Bone marrow (tissue), 2 donors: ENCODE measurements around the gene APBA3.

Source experiments
- DNase-seq, 2 donors: peaks; one replicate each; lab custom pipeline; 2025; lab: John Stamatoyannopoulos, UW

APBA3 gene

GRCh38 chr19:3788996-3789778 lies 27.7 kb upstream of the APBA3 start:
- DNase-seq, result no peak

- no peak for DNase-seq
These were observed 24.7 kb upstream of the APBA3 start, which contains the start of gene MATK for GRCh38 chr19:3785938-3786824. MATK (minus strand) TSS chr19:3786381; CDS start chr19:3785135, 1,246 bp downstream.

- DNase-seq, result no peak
These were observed 24.0 kb upstream of the APBA3 start for GRCh38 chr19:3785451-3785937.

- DNase-seq, result no peak
These were observed 23.3 kb upstream of the APBA3 start for GRCh38 chr19:3784607-3785450.

GRCh38 chr19:3783660-3784584 lies 22.4 kb upstream of the APBA3 start:
- DNase-seq, result no peak

GRCh38 chr19:3782903-3783302 lies 21.4 kb upstream of the APBA3 start:
- DNase-seq, result no peak

GRCh38 chr19:3782330-3782729 lies 20.8 kb upstream of the APBA3 start:
- no peak for DNase-seq

- DNase-seq, result no peak
These were observed 20.1 kb upstream of the APBA3 start for GRCh38 chr19:3781603-3782002.

- no peak for DNase-seq
These were observed 19.4 kb upstream of the APBA3 start for GRCh38 chr19:3780786-3781304.

GRCh38 chr19:3778899-3779723 lies 17.6 kb upstream of the APBA3 start:
- no peak for DNase-seq

GRCh38 chr19:3778104-3778867 lies 16.8 kb upstream of the APBA3 start:
- no peak for DNase-seq

GRCh38 chr19:3776479-3777040 lies 15.1 kb upstream of the APBA3 start:
- no peak for DNase-seq

- no peak for DNase-seq
These were observed 14.3 kb upstream of the APBA3 start for GRCh38 chr19:3775831-3776230.

GRCh38 chr19:3775374-3775711 lies 13.9 kb upstream of the APBA3 start:
- DNase-seq, result no peak

- no peak for DNase-seq
These were observed 13.3 kb upstream of the APBA3 start for GRCh38 chr19:3774621-3775373.

GRCh38 chr19:3773814-3774515 lies 12.5 kb upstream of the APBA3 start:
- DNase-seq, result no peak

- DNase-seq, result no peak
These were observed 10.5 kb upstream of the APBA3 start, which contains the start of gene RAX2 for GRCh38 chr19:3771906-3772455. RAX2 (minus strand) TSS chr19:3772228; CDS start chr19:3771742, 486 bp downstream.
